ENCODE data around the gene EBLN2. TPM values are rescaled to one million over a fixed set of nuclear protein-coding genes. Genes with fewer than 3 reads are reported as not detected.

Gene EBLN2
- total and polyA plus RNA-seq, 2 experiments from 2014 or later = 4.8 to 5.1 TPM

GRCh38 chr3:73101881-73102280, 40.4 kb downstream of the EBLN2 start:
- no peaks in the 10 kb centered on the region for H3K27me3 ChIP-seq
- peaks cover 7% of the 10 kb centered on the region for H3K4me1 ChIP-seq (ENCODE audit: low read depth)
- no peak for TF ChIP-seq CTCF (IDR thresholded peaks at IDR 0.05; ENCODE audit: low read depth, low read length)
- no peak for DNase-seq (ENCODE audit: low read depth in 1 of 2, low spot score in 1 of 2)
- no peaks in the 10 kb centered on the region for H3K9me3 ChIP-seq (ENCODE audit: low read depth)
- no peak overlapping the region for H3K4me3 ChIP-seq
- no peaks in the 10 kb centered on the region for H3K36me3 ChIP-seq
- H3K27ac ChIP-seq = no peak overlapping the region

- no peaks in the 10 kb centered on the region for H3K27me3 ChIP-seq
- no peak overlapping the region for H3K4me3 ChIP-seq
- no peaks in the 10 kb centered on the region for H3K4me1 ChIP-seq (ENCODE audit: low read depth)
- H3K36me3 ChIP-seq = no peaks in the 10 kb centered on the region
- no peaks in the 10 kb centered on the region for H3K9me3 ChIP-seq (ENCODE audit: low read depth)
- no peak overlapping the region for H3K27ac ChIP-seq
- no peak for TF ChIP-seq CTCF (IDR thresholded peaks at IDR 0.05; ENCODE audit: low read depth, low read length)
- DNase-seq (ENCODE audit: low read depth in 1 of 2, low spot score in 1 of 2) = no peak
Measured at GRCh38 chr3:73107215-73107614, 45.8 kb downstream of the EBLN2 start.

GRCh38 chr3:73107676-73108187, 46.3 kb downstream of the EBLN2 start:
- no peaks in the 10 kb centered on the region for H3K36me3 ChIP-seq
- H3K27me3 ChIP-seq = no peaks in the 10 kb centered on the region
- no peaks in the 10 kb centered on the region for H3K4me1 ChIP-seq (ENCODE audit: low read depth)
- no peak overlapping the region for H3K27ac ChIP-seq
- no peak for DNase-seq (ENCODE audit: low read depth in 1 of 2, low spot score in 1 of 2)
- TF ChIP-seq CTCF (IDR thresholded peaks at IDR 0.05; ENCODE audit: low read depth, low read length) = no peak
- H3K4me3 ChIP-seq = no peak overlapping the region
- no peaks in the 10 kb centered on the region for H3K9me3 ChIP-seq (ENCODE audit: low read depth)

- Histone ChIP-seq H3K4me3 (no peak overlapping the region), H3K27ac (no peak overlapping the region), H3K9me3 (ENCODE audit: low read depth) (no peaks in the 10 kb centered on the region), H3K36me3 (no peaks in the 10 kb centered on the region), H3K27me3 (no peaks in the 10 kb centered on the region), H3K4me1 (ENCODE audit: low read depth) (no peaks in the 10 kb centered on the region)
- no peak for DNase-seq (ENCODE audit: low read depth in 1 of 2, low spot score in 1 of 2)
- TF ChIP-seq CTCF (IDR thresholded peaks at IDR 0.05; ENCODE audit: low read depth, low read length) = no peak
Measured at GRCh38 chr3:73108750-73109149, 47.3 kb downstream of the EBLN2 start.

- no peaks in the 10 kb centered on the region for H3K36me3 ChIP-seq
- no peak for TF ChIP-seq CTCF (IDR thresholded peaks at IDR 0.05; ENCODE audit: low read depth, low read length)
- no peaks in the 10 kb centered on the region for H3K4me1 ChIP-seq (ENCODE audit: low read depth)
- H3K9me3 ChIP-seq (ENCODE audit: low read depth) = no peaks in the 10 kb centered on the region
- H3K4me3 ChIP-seq = no peak overlapping the region
- no peaks in the 10 kb centered on the region for H3K27me3 ChIP-seq
- DNase-seq (ENCODE audit: low read depth in 1 of 2, low spot score in 1 of 2) = no peak
- H3K27ac ChIP-seq = no peak overlapping the region
Measured at GRCh38 chr3:73110530-73110929, 49.1 kb downstream of the EBLN2 start.

Other genes starting within 250 kb of the EBLN2 start
- gene SHQ1, start 213.2 kb upstream of the EBLN2 start, total RNA-seq = 14.2 and 20.1 TPM in 2 replicates
- 15.2 and 22.6 TPM in 2 replicates for gene SHQ1, start 213.2 kb upstream of the EBLN2 start, polyA plus RNA-seq
- 36.4 and 43.1 TPM in 2 replicates for gene GXYLT2, start 173.6 kb upstream of the EBLN2 start, total RNA-seq
- gene GXYLT2, start 173.6 kb upstream of the EBLN2 start, polyA plus RNA-seq = 25.7 and 34.6 TPM in 2 replicates
- gene PPP4R2, start 64.8 kb upstream of the EBLN2 start, total RNA-seq = 42.2 and 49.1 TPM in 2 replicates
- gene PPP4R2, start 64.8 kb upstream of the EBLN2 start, polyA plus RNA-seq = 44.8 and 50.1 TPM in 2 replicates